HCT116 (cell line): ENCODE measurements around the gene NT5C1A. TPM values are rescaled to one million over a fixed set of nuclear protein-coding genes. Genes with fewer than 3 reads are reported as not detected.

Experiments
- ATAC-seq: fragments of 200-7000 bp; cut with Tn5 transposase; 2 replicates; pipeline ENCODE4 v1.9.1; 2020; ENCODE audit warnings: mild to moderate bottlenecking, moderate library complexity
- BruUV-seq: library from RNA; stranded (reverse); fragments of 400-500 nt; replicated peaks from 2 replicates; lab custom pipeline; 2021; lab: Mats Ljungman, UMichigan
- CTCF ChIA-PET: fragments of 300-600 bp; sonication (Branson Sonifier 250); formaldehyde crosslinking; loops from one replicate; lab custom pipeline; 2021; ENCODE audit warnings: antibody characterized with exemption; lab: Charles Lee
- POLR2A ChIA-PET: fragments of 300-600, 350-600 bp; sonication (Branson Sonifier 250); formaldehyde crosslinking; loops from one replicate; lab custom pipeline; 2021; ENCODE audit warnings: antibody characterized with exemption; lab: Charles Lee
- RAD21 ChIA-PET, 2 experiments: fragments of 300-600 bp; sonication (Branson Sonifier 250); formaldehyde crosslinking; loops; one replicate each; lab custom pipeline; 2023; ENCODE audit warnings: low total read pairs in 2 of 2; ENCODE audit not compliant: uncharacterized antibody in 2 of 2, unreplicated experiment in 2 of 2, low non-redundant PET in 1 of 2; lab: Charles Lee
- DNase-seq: peaks from one replicate; pipeline ENCODE4 v3.0.0-alpha.2; 2010; ENCODE audit warnings: low read depth, low spot score
- H2AFZ ChIP-seq: fragments of 200-600 bp; shearing (Covaris generic), sonication (generic); 2 replicates; pipeline ENCODE4 v1.6.1; 2017; ENCODE audit warnings: low read depth, mixed run types, mixed read lengths, antibody characterized with exemption, low read length; ENCODE audit not compliant: poor library complexity, severe bottlenecking
- H3K27ac ChIP-seq: 2 replicates; pipeline ENCODE4 v1.5.1; 2012; ENCODE audit warnings: low read depth, low read length
- H3K27me3 ChIP-seq: fragments of 200-600 bp; sonication (generic); 2 replicates; pipeline ENCODE4 v1.6.1; 2016; ENCODE audit warnings: mixed run types, low read length, mixed read lengths; ENCODE audit not compliant: insufficient read depth
- H3K36me3 ChIP-seq, 2 experiments: fragments of 200-500 bp in 1 of 2; fragments of 200-600 bp in 1 of 2; sonication (Bioruptor generic) in 1 of 2; sonication (generic) in 1 of 2; 2 replicates each; pipeline versions ENCODE4 v1.5.1 to v1.6.1; 2014 to 2016; ENCODE audit warnings: low read length in 2 of 2, inconsistent platforms in 1 of 2, mixed read lengths in 1 of 2, mixed run types in 1 of 2; ENCODE audit not compliant: insufficient read depth in 2 of 2, control insufficient read depth in 1 of 2
- H3K4me1 ChIP-seq, 2 experiments: fragments of 200-600 bp in 1 of 2; sonication (generic) in 1 of 2; 2 replicates each; pipeline versions ENCODE4 v1.5.1 to v1.6.1; 2012 to 2017; ENCODE audit warnings: low read length in 2 of 2, inconsistent platforms in 1 of 2, mild to moderate bottlenecking in 1 of 2, mixed read lengths in 1 of 2, mixed run types in 1 of 2, moderate library complexity in 1 of 2; ENCODE audit not compliant: insufficient read depth in 2 of 2, control insufficient read depth in 1 of 2
- H3K4me2 ChIP-seq: fragments of 200-600 bp; sonication (generic); 2 replicates; pipeline ENCODE4 v1.6.1; 2017; ENCODE audit warnings: mixed run types, low read length, mixed read lengths
- H3K4me3 ChIP-seq, 2 experiments: fragments of 200-600 bp in 1 of 2; sonication (generic) in 1 of 2; replicated peaks in 1 of 2; 2 replicates each; pipeline ENCODE4 v1.5.1; 2011 to 2016; ENCODE audit warnings: low read length in 2 of 2, control low read depth in 1 of 2, low read depth in 1 of 2, mild to moderate bottlenecking in 1 of 2, mixed read lengths in 1 of 2, mixed run types in 1 of 2
- H3K79me2 ChIP-seq: fragments of 200-600 bp; sonication (generic); 2 replicates; pipeline ENCODE4 v1.6.1; 2017; ENCODE audit warnings: mild to moderate bottlenecking, mixed run types, low read length, moderate library complexity, mixed read lengths; ENCODE audit not compliant: insufficient read depth
- H3K9ac ChIP-seq: fragments of 200-600 bp; sonication (generic); 2 replicates; pipeline ENCODE4 v1.6.1; 2016; ENCODE audit warnings: low read length, mixed read lengths
- H3K9me2 ChIP-seq: fragments of 200-600 bp; sonication (generic), shearing (Covaris generic); 2 replicates; pipeline ENCODE4 v1.6.1; 2017; ENCODE audit warnings: mixed run types, mild to moderate bottlenecking, moderate library complexity; ENCODE audit not compliant: insufficient read depth
- H3K9me3 ChIP-seq, 2 experiments: fragments of 200-500 bp in 1 of 2; fragments of 200-600 bp in 1 of 2; sonication (Bioruptor generic) in 1 of 2; sonication (generic) in 1 of 2; 2 replicates each; pipeline ENCODE4 v1.6.1; 2014 to 2017; ENCODE audit warnings: low read length in 2 of 2, mixed read lengths in 2 of 2, inconsistent platforms in 1 of 2, low read depth in 1 of 2, mild to moderate bottlenecking in 1 of 2, mixed run types in 1 of 2, moderate library complexity in 1 of 2; ENCODE audit not compliant: control insufficient read depth in 1 of 2, insufficient read depth in 1 of 2
- H4K20me1 ChIP-seq: fragments of 200-600 bp; sonication (generic), shearing (Covaris generic); 2 replicates; pipeline ENCODE4 v1.6.1; 2017; ENCODE audit warnings: mixed run types, mild to moderate bottlenecking, moderate library complexity; ENCODE audit not compliant: insufficient read depth
- CEBPB ChIP-seq: IDR thresholded peaks from 2 replicates; pipeline ENCODE4 v1.6.1; 2012; ENCODE audit warnings: low read depth
- EGR1 ChIP-seq: IDR thresholded peaks from 2 replicates; pipeline ENCODE4 v1.6.1; 2012; ENCODE audit warnings: low read depth
- ELF1 ChIP-seq: IDR thresholded peaks from 2 replicates; pipeline ENCODE4 v1.6.1; 2012; ENCODE audit warnings: low read depth, borderline replicate concordance
- JUND ChIP-seq: IDR thresholded peaks from 2 replicates; pipeline ENCODE4 v1.6.1; 2012
- POLR2AphosphoS5 ChIP-seq: IDR thresholded peaks from 2 replicates; pipeline ENCODE4 v1.6.1; 2011; ENCODE audit warnings: mild to moderate bottlenecking, low read depth, low read length, moderate library complexity
- RAD21 ChIP-seq: IDR thresholded peaks from 2 replicates; pipeline ENCODE4 v1.6.1; 2012; ENCODE audit warnings: low read depth, mild to moderate bottlenecking
- YY1 ChIP-seq: IDR thresholded peaks from 2 replicates; pipeline ENCODE4 v1.6.1; 2011; ENCODE audit warnings: low read length, low read depth, moderate library complexity, mild to moderate bottlenecking; ENCODE audit not compliant: insufficient replicate concordance; ENCODE audit errors: extremely low read depth
- intact Hi-C: fragments of 100-400 bp; cut with micrococcal nuclease; formaldehyde crosslinking; loops from 2 replicates; pipeline ENCODE4 v1.10.0; 2022
- total RNA-seq: library from RNA; stranded (reverse); gene quantifications from one replicate; pipeline ENCODE4 v1.2.1, GENCODE V29; 2021; ENCODE audit not compliant: unreplicated experiment
- TF ChIP-seq, protein P1 (sequence below), 3 experiments: fragments of 200-600 bp in 1 of 3; sonication (generic) in 1 of 3; IDR thresholded peaks in 2 of 3; conservative IDR thresholded peaks in 1 of 3; 2 replicates each; pipeline ENCODE4 v1.5.1; 2012 to 2017; ENCODE audit warnings: low read depth in 2 of 3, low read length in 2 of 3, antibody characterized with exemption in 1 of 3, borderline replicate concordance in 1 of 3, control low read depth in 1 of 3, mild to moderate bottlenecking in 1 of 3, mixed read lengths in 1 of 3, mixed run types in 1 of 3, moderate library complexity in 1 of 3; ENCODE audit not compliant: insufficient read depth in 1 of 3
- TF ChIP-seq, protein P2 (sequence below): IDR thresholded peaks from 2 replicates; pipeline ENCODE4 v1.6.1; 2012
- TF ChIP-seq, protein P3 (sequence below): IDR thresholded peaks from 2 replicates; pipeline ENCODE4 v1.6.1; 2012; ENCODE audit warnings: low read depth
- TF ChIP-seq, protein P4 (sequence below): IDR thresholded peaks from 2 replicates; pipeline ENCODE4 v1.6.1; 2011; ENCODE audit warnings: mild to moderate bottlenecking, low read length, moderate library complexity; ENCODE audit not compliant: insufficient replicate concordance; ENCODE audit errors: extremely low read depth

NT5C1A gene
- total RNA-seq, 1 experiment from 2014 or later = not detected

DNA sequence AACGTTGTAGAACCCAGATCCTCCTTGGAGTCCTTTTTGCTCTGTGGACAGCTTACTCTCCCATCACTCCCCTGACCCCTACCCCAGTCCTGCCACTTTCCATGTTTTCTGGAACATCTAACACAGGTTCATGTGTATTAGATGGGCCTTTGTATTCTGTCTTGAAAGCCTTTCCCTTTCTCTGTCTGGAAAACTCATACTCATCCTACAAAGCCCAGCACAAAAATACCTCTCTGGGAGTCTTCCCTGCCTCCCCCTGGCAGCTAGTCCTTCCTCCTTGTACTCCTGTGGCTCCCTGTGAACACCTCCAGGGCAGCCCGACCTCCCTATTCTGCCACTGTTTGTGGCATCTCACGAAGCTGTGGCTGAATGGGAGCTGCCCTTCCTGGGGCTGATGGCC is 24.7 kb downstream of the NT5C1A start (continued):
- TF ChIP-seq, protein P1, sequence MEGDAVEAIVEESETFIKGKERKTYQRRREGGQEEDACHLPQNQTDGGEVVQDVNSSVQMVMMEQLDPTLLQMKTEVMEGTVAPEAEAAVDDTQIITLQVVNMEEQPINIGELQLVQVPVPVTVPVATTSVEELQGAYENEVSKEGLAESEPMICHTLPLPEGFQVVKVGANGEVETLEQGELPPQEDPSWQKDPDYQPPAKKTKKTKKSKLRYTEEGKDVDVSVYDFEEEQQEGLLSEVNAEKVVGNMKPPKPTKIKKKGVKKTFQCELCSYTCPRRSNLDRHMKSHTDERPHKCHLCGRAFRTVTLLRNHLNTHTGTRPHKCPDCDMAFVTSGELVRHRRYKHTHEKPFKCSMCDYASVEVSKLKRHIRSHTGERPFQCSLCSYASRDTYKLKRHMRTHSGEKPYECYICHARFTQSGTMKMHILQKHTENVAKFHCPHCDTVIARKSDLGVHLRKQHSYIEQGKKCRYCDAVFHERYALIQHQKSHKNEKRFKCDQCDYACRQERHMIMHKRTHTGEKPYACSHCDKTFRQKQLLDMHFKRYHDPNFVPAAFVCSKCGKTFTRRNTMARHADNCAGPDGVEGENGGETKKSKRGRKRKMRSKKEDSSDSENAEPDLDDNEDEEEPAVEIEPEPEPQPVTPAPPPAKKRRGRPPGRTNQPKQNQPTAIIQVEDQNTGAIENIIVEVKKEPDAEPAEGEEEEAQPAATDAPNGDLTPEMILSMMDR (IDR thresholded peaks at IDR 0.05 in 2 of 3, conservative IDR thresholded peaks at IDR 0.05 in 1 of 3; ENCODE audit: borderline replicate concordance in 1 of 3, insufficient read depth in 1 of 3, low read depth in 2 of 3, low read length in 2 of 3) = no peak
- TF ChIP-seq, protein P2, sequence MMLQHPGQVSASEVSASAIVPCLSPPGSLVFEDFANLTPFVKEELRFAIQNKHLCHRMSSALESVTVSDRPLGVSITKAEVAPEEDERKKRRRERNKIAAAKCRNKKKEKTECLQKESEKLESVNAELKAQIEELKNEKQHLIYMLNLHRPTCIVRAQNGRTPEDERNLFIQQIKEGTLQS = no peak
- TF ChIP-seq POLR2AphosphoS5 (no peak), YY1 (no peak)

DNA sequence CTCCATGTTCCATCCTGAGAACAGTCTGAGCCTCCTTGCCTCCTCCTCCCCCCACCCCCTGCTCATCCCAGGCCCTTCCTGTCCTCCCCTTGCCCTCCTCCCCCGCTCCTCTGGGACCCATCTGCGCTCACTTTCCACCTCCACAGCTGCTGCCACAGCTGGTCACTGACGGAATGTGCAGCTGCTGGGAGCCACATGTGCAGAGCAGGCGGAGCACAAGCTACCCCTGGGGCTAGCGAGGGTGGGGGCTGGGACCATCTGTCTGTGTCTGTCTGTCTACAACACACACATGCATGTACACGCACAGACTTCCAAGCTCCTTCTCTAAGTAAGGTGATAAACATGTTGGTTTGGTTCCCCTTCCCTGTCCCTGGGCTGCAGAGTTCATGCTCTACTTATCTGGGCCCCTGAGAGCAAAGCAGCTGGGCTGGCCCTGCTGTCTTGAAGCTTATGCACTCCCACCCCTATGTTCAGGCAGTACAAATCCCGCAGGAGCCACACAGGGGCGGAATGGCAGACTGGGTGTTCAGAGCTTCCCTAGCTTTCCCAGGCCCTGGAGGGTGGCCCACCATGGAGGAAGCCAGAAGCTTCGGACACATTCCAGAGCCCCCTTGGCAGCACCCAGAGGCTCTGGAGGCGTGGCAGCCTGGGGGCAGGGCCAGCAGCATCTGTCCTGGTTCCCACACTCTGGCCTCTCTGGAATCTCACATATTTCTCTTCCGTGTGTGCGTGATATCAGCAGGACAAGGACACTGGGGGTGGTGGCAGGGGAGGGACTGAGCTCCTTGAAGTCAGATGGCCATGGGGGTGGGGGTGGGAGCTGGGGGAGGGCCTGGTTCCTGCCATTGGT is 25.4 kb downstream of the NT5C1A start:
- Histone ChIP-seq H4K20me1 (no peaks in the 10 kb centered on the region), H3K4me3 (no peak overlapping the region), H3K27ac (no peak overlapping the region), H3K9me3 (no peaks in the 10 kb centered on the region), H3K9ac (no peak overlapping the region), H3K79me2 (no peaks in the 10 kb centered on the region), H2AFZ (no peak overlapping the region), H3K27me3 (no peaks in the 10 kb centered on the region), H3K9me2 (no peaks in the 10 kb centered on the region), H3K4me1 (no peaks in the 10 kb centered on the region), H3K4me2 (no peak overlapping the region), H3K36me3 (no peaks in the 10 kb centered on the region)
- ChIA-PET CTCF (interaction anchor here (0.7 to 3.6 kb wide), 3 partner anchors 10 to 40 kb away, joined by 3 to 28 read pairs (median 10); no protein-coding TSS in a partner anchor), POLR2A (no interaction called here), RAD21 (no interaction called here)
- no peak for ATAC-seq
- DNase-seq = no peak
- intact Hi-C loops = no loop called here
- no TSS peak for BruUV-seq
- TF ChIP-seq POLR2AphosphoS5 (no peak), RAD21 (no peak), ELF1 (no peak), CEBPB (no peak), EGR1 (no peak), JUND (no peak)
- TF ChIP-seq, protein P3, sequence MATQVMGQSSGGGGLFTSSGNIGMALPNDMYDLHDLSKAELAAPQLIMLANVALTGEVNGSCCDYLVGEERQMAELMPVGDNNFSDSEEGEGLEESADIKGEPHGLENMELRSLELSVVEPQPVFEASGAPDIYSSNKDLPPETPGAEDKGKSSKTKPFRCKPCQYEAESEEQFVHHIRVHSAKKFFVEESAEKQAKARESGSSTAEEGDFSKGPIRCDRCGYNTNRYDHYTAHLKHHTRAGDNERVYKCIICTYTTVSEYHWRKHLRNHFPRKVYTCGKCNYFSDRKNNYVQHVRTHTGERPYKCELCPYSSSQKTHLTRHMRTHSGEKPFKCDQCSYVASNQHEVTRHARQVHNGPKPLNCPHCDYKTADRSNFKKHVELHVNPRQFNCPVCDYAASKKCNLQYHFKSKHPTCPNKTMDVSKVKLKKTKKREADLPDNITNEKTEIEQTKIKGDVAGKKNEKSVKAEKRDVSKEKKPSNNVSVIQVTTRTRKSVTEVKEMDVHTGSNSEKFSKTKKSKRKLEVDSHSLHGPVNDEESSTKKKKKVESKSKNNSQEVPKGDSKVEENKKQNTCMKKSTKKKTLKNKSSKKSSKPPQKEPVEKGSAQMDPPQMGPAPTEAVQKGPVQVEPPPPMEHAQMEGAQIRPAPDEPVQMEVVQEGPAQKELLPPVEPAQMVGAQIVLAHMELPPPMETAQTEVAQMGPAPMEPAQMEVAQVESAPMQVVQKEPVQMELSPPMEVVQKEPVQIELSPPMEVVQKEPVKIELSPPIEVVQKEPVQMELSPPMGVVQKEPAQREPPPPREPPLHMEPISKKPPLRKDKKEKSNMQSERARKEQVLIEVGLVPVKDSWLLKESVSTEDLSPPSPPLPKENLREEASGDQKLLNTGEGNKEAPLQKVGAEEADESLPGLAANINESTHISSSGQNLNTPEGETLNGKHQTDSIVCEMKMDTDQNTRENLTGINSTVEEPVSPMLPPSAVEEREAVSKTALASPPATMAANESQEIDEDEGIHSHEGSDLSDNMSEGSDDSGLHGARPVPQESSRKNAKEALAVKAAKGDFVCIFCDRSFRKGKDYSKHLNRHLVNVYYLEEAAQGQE = no peak
- TF ChIP-seq, protein P1 (IDR thresholded peaks at IDR 0.05 in 2 of 3, conservative IDR thresholded peaks at IDR 0.05 in 1 of 3; ENCODE audit: borderline replicate concordance in 1 of 3, insufficient read depth in 1 of 3, low read depth in 2 of 3, low read length in 2 of 3) = no peak
- TF ChIP-seq, protein P4, sequence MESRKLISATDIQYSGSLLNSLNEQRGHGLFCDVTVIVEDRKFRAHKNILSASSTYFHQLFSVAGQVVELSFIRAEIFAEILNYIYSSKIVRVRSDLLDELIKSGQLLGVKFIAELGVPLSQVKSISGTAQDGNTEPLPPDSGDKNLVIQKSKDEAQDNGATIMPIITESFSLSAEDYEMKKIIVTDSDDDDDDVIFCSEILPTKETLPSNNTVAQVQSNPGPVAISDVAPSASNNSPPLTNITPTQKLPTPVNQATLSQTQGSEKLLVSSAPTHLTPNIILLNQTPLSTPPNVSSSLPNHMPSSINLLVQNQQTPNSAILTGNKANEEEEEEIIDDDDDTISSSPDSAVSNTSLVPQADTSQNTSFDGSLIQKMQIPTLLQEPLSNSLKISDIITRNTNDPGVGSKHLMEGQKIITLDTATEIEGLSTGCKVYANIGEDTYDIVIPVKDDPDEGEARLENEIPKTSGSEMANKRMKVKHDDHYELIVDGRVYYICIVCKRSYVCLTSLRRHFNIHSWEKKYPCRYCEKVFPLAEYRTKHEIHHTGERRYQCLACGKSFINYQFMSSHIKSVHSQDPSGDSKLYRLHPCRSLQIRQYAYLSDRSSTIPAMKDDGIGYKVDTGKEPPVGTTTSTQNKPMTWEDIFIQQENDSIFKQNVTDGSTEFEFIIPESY = no peak
